HCT116 (cell line): ENCODE measurements around the gene CORO6. TPM values are rescaled to one million over a fixed set of nuclear protein-coding genes. Genes with fewer than 3 reads are reported as not detected.

Experiments used
- ATAC-seq: fragments of 200-7000 bp; cut with Tn5 transposase; 2 replicates; pipeline ENCODE4 v1.9.1; 2020; ENCODE audit warnings: mild to moderate bottlenecking, moderate library complexity
- BruUV-seq: library from RNA; stranded (reverse); fragments of 400-500 nt; replicated peaks from 2 replicates; lab custom pipeline; 2021; lab: Mats Ljungman, UMichigan
- CTCF ChIA-PET: fragments of 300-600 bp; sonication (Branson Sonifier 250); formaldehyde crosslinking; loops from one replicate; lab custom pipeline; 2021; ENCODE audit warnings: antibody characterized with exemption; lab: Charles Lee
- POLR2A ChIA-PET: fragments of 300-600, 350-600 bp; sonication (Branson Sonifier 250); formaldehyde crosslinking; loops from one replicate; lab custom pipeline; 2021; ENCODE audit warnings: antibody characterized with exemption; lab: Charles Lee
- RAD21 ChIA-PET, 2 experiments: fragments of 300-600 bp; sonication (Branson Sonifier 250); formaldehyde crosslinking; loops; one replicate each; lab custom pipeline; 2023; ENCODE audit warnings: low total read pairs in 2 of 2; ENCODE audit not compliant: uncharacterized antibody in 2 of 2, unreplicated experiment in 2 of 2, low non-redundant PET in 1 of 2; lab: Charles Lee
- DNase-seq: peaks from one replicate; pipeline ENCODE4 v3.0.0-alpha.2; 2010; ENCODE audit warnings: low read depth, low spot score
- H2AFZ ChIP-seq: fragments of 200-600 bp; shearing (Covaris generic), sonication (generic); 2 replicates; pipeline ENCODE4 v1.6.1; 2017; ENCODE audit warnings: low read depth, mixed run types, mixed read lengths, antibody characterized with exemption, low read length; ENCODE audit not compliant: poor library complexity, severe bottlenecking
- H3K27ac ChIP-seq: 2 replicates; pipeline ENCODE4 v1.5.1; 2012; ENCODE audit warnings: low read depth, low read length
- H3K27me3 ChIP-seq: fragments of 200-600 bp; sonication (generic); 2 replicates; pipeline ENCODE4 v1.6.1; 2016; ENCODE audit warnings: mixed run types, low read length, mixed read lengths; ENCODE audit not compliant: insufficient read depth
- H3K36me3 ChIP-seq, 2 experiments: fragments of 200-500 bp in 1 of 2; fragments of 200-600 bp in 1 of 2; sonication (Bioruptor generic) in 1 of 2; sonication (generic) in 1 of 2; 2 replicates each; pipeline versions ENCODE4 v1.5.1 to v1.6.1; 2014 to 2016; ENCODE audit warnings: low read length in 2 of 2, inconsistent platforms in 1 of 2, mixed read lengths in 1 of 2, mixed run types in 1 of 2; ENCODE audit not compliant: insufficient read depth in 2 of 2, control insufficient read depth in 1 of 2
- H3K4me1 ChIP-seq, 2 experiments: fragments of 200-600 bp in 1 of 2; sonication (generic) in 1 of 2; 2 replicates each; pipeline versions ENCODE4 v1.5.1 to v1.6.1; 2012 to 2017; ENCODE audit warnings: low read length in 2 of 2, inconsistent platforms in 1 of 2, mild to moderate bottlenecking in 1 of 2, mixed read lengths in 1 of 2, mixed run types in 1 of 2, moderate library complexity in 1 of 2; ENCODE audit not compliant: insufficient read depth in 2 of 2, control insufficient read depth in 1 of 2
- H3K4me2 ChIP-seq: fragments of 200-600 bp; sonication (generic); 2 replicates; pipeline ENCODE4 v1.6.1; 2017; ENCODE audit warnings: mixed run types, low read length, mixed read lengths
- H3K4me3 ChIP-seq, 2 experiments: fragments of 200-600 bp in 1 of 2; sonication (generic) in 1 of 2; replicated peaks in 1 of 2; 2 replicates each; pipeline ENCODE4 v1.5.1; 2011 to 2016; ENCODE audit warnings: low read length in 2 of 2, control low read depth in 1 of 2, low read depth in 1 of 2, mild to moderate bottlenecking in 1 of 2, mixed read lengths in 1 of 2, mixed run types in 1 of 2
- H3K79me2 ChIP-seq: fragments of 200-600 bp; sonication (generic); 2 replicates; pipeline ENCODE4 v1.6.1; 2017; ENCODE audit warnings: mild to moderate bottlenecking, mixed run types, low read length, moderate library complexity, mixed read lengths; ENCODE audit not compliant: insufficient read depth
- H3K9ac ChIP-seq: fragments of 200-600 bp; sonication (generic); 2 replicates; pipeline ENCODE4 v1.6.1; 2016; ENCODE audit warnings: low read length, mixed read lengths
- H3K9me2 ChIP-seq: fragments of 200-600 bp; sonication (generic), shearing (Covaris generic); 2 replicates; pipeline ENCODE4 v1.6.1; 2017; ENCODE audit warnings: mixed run types, mild to moderate bottlenecking, moderate library complexity; ENCODE audit not compliant: insufficient read depth
- H3K9me3 ChIP-seq, 2 experiments: fragments of 200-500 bp in 1 of 2; fragments of 200-600 bp in 1 of 2; sonication (Bioruptor generic) in 1 of 2; sonication (generic) in 1 of 2; 2 replicates each; pipeline ENCODE4 v1.6.1; 2014 to 2017; ENCODE audit warnings: low read length in 2 of 2, mixed read lengths in 2 of 2, inconsistent platforms in 1 of 2, low read depth in 1 of 2, mild to moderate bottlenecking in 1 of 2, mixed run types in 1 of 2, moderate library complexity in 1 of 2; ENCODE audit not compliant: control insufficient read depth in 1 of 2, insufficient read depth in 1 of 2
- H4K20me1 ChIP-seq: fragments of 200-600 bp; sonication (generic), shearing (Covaris generic); 2 replicates; pipeline ENCODE4 v1.6.1; 2017; ENCODE audit warnings: mixed run types, mild to moderate bottlenecking, moderate library complexity; ENCODE audit not compliant: insufficient read depth
- ELF1 ChIP-seq: IDR thresholded peaks from 2 replicates; pipeline ENCODE4 v1.6.1; 2012; ENCODE audit warnings: low read depth, borderline replicate concordance
- FOSL1 ChIP-seq: IDR thresholded peaks from 2 replicates; pipeline ENCODE4 v1.6.1; 2012; ENCODE audit warnings: low read depth
- JUND ChIP-seq: IDR thresholded peaks from 2 replicates; pipeline ENCODE4 v1.6.1; 2012
- POLR2A ChIP-seq: IDR thresholded peaks from 2 replicates; pipeline ENCODE4 v1.7.0; 2011; ENCODE audit warnings: borderline replicate concordance; ENCODE audit not compliant: insufficient read depth, insufficient read length; ENCODE audit errors: extremely low read depth
- RAD21 ChIP-seq: IDR thresholded peaks from 2 replicates; pipeline ENCODE4 v1.6.1; 2012; ENCODE audit warnings: low read depth, mild to moderate bottlenecking
- REST ChIP-seq: IDR thresholded peaks from 2 replicates; pipeline ENCODE4 v1.6.1; 2012; ENCODE audit warnings: low read depth
- SP1 ChIP-seq: IDR thresholded peaks from 2 replicates; pipeline ENCODE4 v1.6.1; 2012; ENCODE audit warnings: low read depth
- ZNF274 ChIP-seq: fragments of 200-500 bp; sonication (Bioruptor generic); IDR thresholded peaks from 2 replicates; pipeline ENCODE4 v1.6.1; 2014; ENCODE audit warnings: mild to moderate bottlenecking, low read depth, low read length, inconsistent platforms
- intact Hi-C: fragments of 100-400 bp; cut with micrococcal nuclease; formaldehyde crosslinking; loops from 2 replicates; pipeline ENCODE4 v1.10.0; 2022
- total RNA-seq: library from RNA; stranded (reverse); gene quantifications from one replicate; pipeline ENCODE4 v1.2.1, GENCODE V29; 2021; ENCODE audit not compliant: unreplicated experiment

Gene CORO6
- total RNA-seq, 1 experiment from 2014 or later = 8.7 TPM

GRCh38 chr17:29643817-29644160 is 21.1 kb upstream of the CORO6 start:
- ATAC-seq (no peak), DNase-seq (no peak)
- ChIA-PET CTCF (no interaction called here), RAD21 (no interaction called here), POLR2A (no interaction called here)
- Histone ChIP-seq H4K20me1 (no peaks in the 10 kb centered on the region), H3K9me3 (no peaks in the 10 kb centered on the region), H3K4me1 (peaks cover 7 to 15% of the 10 kb centered on the region in 2 experiments), H3K4me3 (no peak overlapping the region), H2AFZ (no peak overlapping the region), H3K27ac (no peak overlapping the region), H3K9ac (no peak overlapping the region), H3K79me2 (no peaks in the 10 kb centered on the region), H3K36me3 (no peaks in the 10 kb centered on the region), H3K27me3 (no peaks in the 10 kb centered on the region), H3K4me2 (no peak overlapping the region), H3K9me2 (no peaks in the 10 kb centered on the region)
- intact Hi-C loops = no loop called here
- no TSS peak for BruUV-seq
- no peak for TF ChIP-seq ELF1
- no peak for TF ChIP-seq RAD21
- no peak for TF ChIP-seq REST
- no peak for TF ChIP-seq ZNF274
- no peak for TF ChIP-seq SP1
- no peak for TF ChIP-seq JUND
- no peak for TF ChIP-seq FOSL1
- no peak for TF ChIP-seq POLR2A
